ENCODE results near the gene LRRC8B. TPM values are rescaled to one million over a fixed set of nuclear protein-coding genes. Genes with fewer than 3 reads are reported as not detected.

LRRC8B gene
- total RNA-seq, 2 donors from 2014 or later: 5.5 to 8.2 TPM

DNA sequence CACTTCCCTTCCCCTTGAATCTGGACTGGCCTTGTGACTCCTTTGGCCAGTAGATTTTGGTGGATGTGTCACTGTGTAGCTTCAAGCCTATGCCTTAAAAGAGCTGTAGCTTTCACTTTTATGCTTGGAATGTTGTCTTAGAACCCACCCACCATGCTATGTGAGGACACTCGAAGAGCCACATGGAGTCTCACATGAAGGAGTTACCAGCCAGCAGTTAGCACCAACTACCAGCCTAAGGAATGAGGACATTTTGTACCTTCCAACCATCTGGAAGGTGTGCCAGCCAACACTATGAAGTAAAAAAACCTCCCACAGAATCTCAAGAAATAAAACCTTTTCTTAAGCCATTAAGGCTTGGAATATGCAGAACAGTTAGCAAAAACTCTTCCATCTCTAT lies 50.6 kb downstream of the LRRC8B start:
- Histone ChIP-seq H3K9me3 (peaks cover 0 to 3% of the 10 kb centered on the region in 2 donors), H3K4me3 (no peak overlapping the region), H3K27ac (no peak overlapping the region), H3K36me3 (no peaks in the 10 kb centered on the region), H3K4me1 (no peaks in the 10 kb centered on the region), H3K27me3 (no peaks in the 10 kb centered on the region)
- TF ChIP-seq, protein P1, sequence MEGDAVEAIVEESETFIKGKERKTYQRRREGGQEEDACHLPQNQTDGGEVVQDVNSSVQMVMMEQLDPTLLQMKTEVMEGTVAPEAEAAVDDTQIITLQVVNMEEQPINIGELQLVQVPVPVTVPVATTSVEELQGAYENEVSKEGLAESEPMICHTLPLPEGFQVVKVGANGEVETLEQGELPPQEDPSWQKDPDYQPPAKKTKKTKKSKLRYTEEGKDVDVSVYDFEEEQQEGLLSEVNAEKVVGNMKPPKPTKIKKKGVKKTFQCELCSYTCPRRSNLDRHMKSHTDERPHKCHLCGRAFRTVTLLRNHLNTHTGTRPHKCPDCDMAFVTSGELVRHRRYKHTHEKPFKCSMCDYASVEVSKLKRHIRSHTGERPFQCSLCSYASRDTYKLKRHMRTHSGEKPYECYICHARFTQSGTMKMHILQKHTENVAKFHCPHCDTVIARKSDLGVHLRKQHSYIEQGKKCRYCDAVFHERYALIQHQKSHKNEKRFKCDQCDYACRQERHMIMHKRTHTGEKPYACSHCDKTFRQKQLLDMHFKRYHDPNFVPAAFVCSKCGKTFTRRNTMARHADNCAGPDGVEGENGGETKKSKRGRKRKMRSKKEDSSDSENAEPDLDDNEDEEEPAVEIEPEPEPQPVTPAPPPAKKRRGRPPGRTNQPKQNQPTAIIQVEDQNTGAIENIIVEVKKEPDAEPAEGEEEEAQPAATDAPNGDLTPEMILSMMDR (IDR thresholded peaks at IDR 0.05): no peak
- no peak for DNase-seq (ENCODE audit: low spot score)

DNA sequence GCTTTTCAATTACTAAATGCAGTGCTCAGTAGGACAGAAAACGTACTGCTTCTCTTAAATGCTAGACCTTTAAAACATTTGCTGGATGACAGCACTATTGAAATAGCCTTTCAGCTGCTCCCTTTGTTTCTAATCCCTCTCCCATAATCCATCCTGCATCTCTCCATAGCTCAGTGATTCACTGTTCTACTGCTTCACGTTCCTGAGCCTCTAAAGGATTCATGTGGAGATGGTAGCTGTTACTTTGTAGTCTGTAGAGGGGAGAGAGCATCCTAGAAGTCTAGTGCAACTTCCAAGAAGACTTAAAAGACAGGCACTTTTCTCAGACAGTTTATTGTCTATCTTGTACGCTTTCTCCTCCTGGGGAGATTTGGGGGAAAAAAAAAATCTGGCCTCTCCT lies 51.4 kb downstream of the LRRC8B start:
- Histone ChIP-seq H3K36me3 (no peaks in the 10 kb centered on the region), H3K27me3 (no peaks in the 10 kb centered on the region), H3K9me3 (no peaks in the 10 kb centered on the region), H3K4me1 (no peaks in the 10 kb centered on the region), H3K27ac (no peak overlapping the region), H3K4me3 (no peak overlapping the region)
- TF ChIP-seq, protein P1 (IDR thresholded peaks at IDR 0.05): no peak
- DNase-seq (ENCODE audit: low spot score): no peak

DNA sequence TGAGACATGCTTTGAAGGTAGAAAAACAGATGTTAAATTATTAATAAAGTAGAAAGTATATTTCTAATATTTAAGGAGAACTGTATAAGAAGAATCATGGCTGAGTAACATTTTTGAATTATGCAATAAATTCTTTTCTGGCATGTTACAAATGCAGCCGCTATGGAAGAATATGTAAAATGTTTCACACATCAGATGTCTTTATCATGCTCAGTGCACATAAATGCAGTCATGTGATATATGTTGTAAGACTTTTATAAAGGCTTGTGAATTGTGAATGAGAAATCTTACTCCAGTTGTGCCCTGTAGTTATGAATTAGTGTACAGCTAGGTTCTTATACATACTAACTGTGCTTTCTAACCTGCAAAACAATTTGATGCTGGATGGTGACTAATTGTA lies 53.5 kb downstream of the LRRC8B start:
- Histone ChIP-seq H3K9me3 (no peaks in the 10 kb centered on the region), H3K4me3 (no peak overlapping the region), H3K27me3 (no peaks in the 10 kb centered on the region), H3K4me1 (no peaks in the 10 kb centered on the region), H3K36me3 (peaks cover 7% of the 10 kb centered on the region), H3K27ac (no peak overlapping the region)
- DNase-seq (ENCODE audit: low spot score): no peak
- TF ChIP-seq, protein P1 (IDR thresholded peaks at IDR 0.05): no peak

DNA sequence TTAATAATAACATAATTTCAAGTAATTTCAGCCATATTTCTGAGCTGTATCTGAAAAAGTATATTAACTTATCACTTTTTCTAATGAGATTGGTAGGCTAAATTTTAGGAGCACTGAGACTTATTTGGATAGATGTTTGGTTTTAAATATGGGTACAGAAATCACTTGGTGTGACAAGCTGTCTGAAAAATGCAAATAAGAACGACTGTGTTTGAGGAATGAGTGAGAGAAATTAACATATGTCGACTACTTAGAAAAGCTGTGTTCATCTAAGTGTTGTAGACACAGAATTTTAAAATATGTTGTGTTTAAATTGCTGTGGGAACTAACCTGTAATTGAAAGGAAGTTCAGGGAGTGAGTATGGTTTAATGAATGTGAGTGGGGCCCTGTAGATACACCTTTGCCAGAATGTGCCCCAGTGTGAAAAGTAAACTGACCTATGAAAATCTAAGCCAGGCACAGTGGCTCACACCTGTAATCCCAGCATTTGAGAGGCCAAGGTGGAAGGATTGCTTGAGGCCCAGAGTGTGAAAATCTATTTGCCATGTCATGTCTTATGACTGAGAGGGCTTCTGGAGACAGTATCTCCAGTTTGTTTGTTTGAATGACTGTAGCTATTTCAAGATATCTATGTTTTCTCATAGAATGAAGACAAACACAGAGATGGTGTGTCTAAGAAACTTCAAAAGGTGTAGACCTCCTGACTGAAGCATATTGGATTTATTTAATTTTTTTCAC lies 54.5 kb downstream of the LRRC8B start:
- Histone ChIP-seq H3K27me3 (no peaks in the 10 kb centered on the region), H3K36me3 (peaks cover 15% of the 10 kb centered on the region), H3K4me3 (no peak overlapping the region), H3K9me3 (no peaks in the 10 kb centered on the region), H3K27ac (no peak overlapping the region), H3K4me1 (no peaks in the 10 kb centered on the region)
- TF ChIP-seq, protein P1 (IDR thresholded peaks at IDR 0.05): no peak
- no peak for DNase-seq (ENCODE audit: low spot score)

DNA sequence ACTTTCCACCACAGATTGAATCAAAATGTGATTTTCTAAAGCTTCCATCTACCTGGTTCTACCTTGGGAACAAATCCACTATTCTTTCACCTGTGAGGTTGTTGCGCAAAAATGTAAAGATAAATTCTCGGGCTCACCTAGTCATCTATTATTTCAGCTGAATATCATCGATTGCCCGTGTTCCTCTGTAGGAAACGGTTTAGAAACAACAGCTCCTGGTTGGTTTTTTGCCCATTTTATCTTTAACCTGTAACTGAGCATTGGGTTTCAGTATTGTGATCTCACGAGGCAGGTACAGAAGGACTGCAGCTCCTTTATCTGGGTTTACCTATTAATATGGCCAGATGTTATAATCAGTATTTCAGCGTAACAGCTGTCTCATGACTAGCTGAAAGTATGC lies 55.4 kb downstream of the LRRC8B start:
- H3K4me1 ChIP-seq: no peaks in the 10 kb centered on the region
- no peak overlapping the region for H3K4me3 ChIP-seq
- H3K27me3 ChIP-seq: no peaks in the 10 kb centered on the region
- no peak for DNase-seq (ENCODE audit: low spot score)
- no peaks in the 10 kb centered on the region for H3K9me3 ChIP-seq
- H3K36me3 ChIP-seq: peaks cover 15% of the 10 kb centered on the region
- no peak overlapping the region for H3K27ac ChIP-seq
- TF ChIP-seq, protein P1 (IDR thresholded peaks at IDR 0.05): no peak

DNA sequence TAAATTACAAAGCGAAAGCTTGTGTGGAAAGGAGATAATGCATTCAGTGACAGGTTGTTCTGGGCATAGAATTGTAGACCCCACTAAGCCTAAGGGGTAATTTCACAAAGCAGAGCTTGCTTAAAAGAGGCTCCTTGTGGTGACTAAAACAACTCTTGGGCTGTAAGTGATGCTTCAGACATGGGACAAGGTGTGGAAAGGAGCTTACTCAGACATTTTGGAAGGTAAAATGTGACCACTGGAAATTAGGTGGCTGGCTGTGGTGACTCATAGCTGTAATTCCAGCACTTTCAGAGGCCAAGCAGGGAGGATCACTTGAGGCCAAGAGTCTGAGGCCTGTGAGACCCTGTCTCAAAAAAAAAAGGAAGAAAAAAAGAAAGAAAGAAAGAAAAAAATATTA lies 57.2 kb downstream of the LRRC8B start:
- TF ChIP-seq, protein P1 (IDR thresholded peaks at IDR 0.05): no peak
- H3K36me3 ChIP-seq: peaks cover 15% of the 10 kb centered on the region

More for the DNA sequence above, 57.2 kb downstream of the LRRC8B start:
- no peak overlapping the region for H3K27ac ChIP-seq
- no peaks in the 10 kb centered on the region for H3K4me1 ChIP-seq
- no peak overlapping the region for H3K4me3 ChIP-seq
- no peaks in the 10 kb centered on the region for H3K9me3 ChIP-seq
- no peak for DNase-seq (ENCODE audit: low spot score)
- no peaks in the 10 kb centered on the region for H3K27me3 ChIP-seq
